Thoracic aorta (tissue), 2 donors: Measurements from ENCODE around the gene GLA. TPM values are rescaled to one million over a fixed set of nuclear protein-coding genes. Genes with fewer than 3 reads are reported as not detected.

Experiments used
- ATAC-seq: fragments of 150-250 bp; one replicate; pipeline ENCODE4 v1.8.0; 2017; ENCODE audit warnings: low read depth; ENCODE audit not compliant: insufficient number of reproducible peaks, low FRiP score
- DNase-seq: peaks from one replicate; pipeline ENCODE4 v3.0.0-alpha.2; 2020; ENCODE audit warnings: low spot score
- H3K27ac ChIP-seq, 2 donors: fragments of 200-600 bp; sonication (generic); 1 replicate in 1 of 2; 2 replicates in 1 of 2; pipeline ENCODE4 v1.5.1; 2016; ENCODE audit warnings: mild to moderate bottlenecking in 2 of 2, moderate library complexity in 2 of 2
- H3K27me3 ChIP-seq: fragments of 200-600 bp; sonication (generic); replicated peaks from 2 replicates; pipeline ENCODE4 v1.6.0; 2016; ENCODE audit warnings: mild to moderate bottlenecking; ENCODE audit not compliant: insufficient read depth
- H3K36me3 ChIP-seq: fragments of 200-600 bp; sonication (generic); one replicate; pipeline ENCODE4 v1.5.1; 2016
- H3K4me1 ChIP-seq, 2 donors: fragments of 200-600 bp; sonication (generic); 1 replicate in 1 of 2; 2 replicates in 1 of 2; pipeline versions ENCODE4 v1.5.1 to v1.6.0; 2016; ENCODE audit warnings: low read depth in 2 of 2, mild to moderate bottlenecking in 1 of 2; ENCODE audit not compliant: control insufficient read depth in 1 of 2
- H3K4me3 ChIP-seq: fragments of 200-600 bp; sonication (generic); 2 replicates; pipeline ENCODE4 v1.5.1; 2016; ENCODE audit warnings: mild to moderate bottlenecking
- H3K9me3 ChIP-seq: fragments of 200-600 bp; sonication (generic); 2 replicates; pipeline ENCODE4 v1.5.1; 2016
- total RNA-seq, 2 donors: library from RNA; depleted of rRNA; stranded (reverse); fragments of >200 nt; gene quantifications; one replicate each; pipeline versions ENCODE4 v1.1.0 to v1.2.3, GENCODE V29; 2016
- TF ChIP-seq, protein P1 (sequence below): fragments of 200-600 bp; sonication (generic); IDR thresholded peaks from one replicate; pipeline ENCODE4 v1.5.1; 2019; ENCODE audit warnings: antibody characterized with exemption

Gene GLA
- total RNA-seq, 2 donors from 2014 or later: 17.6 to 23.2 TPM

DNA sequence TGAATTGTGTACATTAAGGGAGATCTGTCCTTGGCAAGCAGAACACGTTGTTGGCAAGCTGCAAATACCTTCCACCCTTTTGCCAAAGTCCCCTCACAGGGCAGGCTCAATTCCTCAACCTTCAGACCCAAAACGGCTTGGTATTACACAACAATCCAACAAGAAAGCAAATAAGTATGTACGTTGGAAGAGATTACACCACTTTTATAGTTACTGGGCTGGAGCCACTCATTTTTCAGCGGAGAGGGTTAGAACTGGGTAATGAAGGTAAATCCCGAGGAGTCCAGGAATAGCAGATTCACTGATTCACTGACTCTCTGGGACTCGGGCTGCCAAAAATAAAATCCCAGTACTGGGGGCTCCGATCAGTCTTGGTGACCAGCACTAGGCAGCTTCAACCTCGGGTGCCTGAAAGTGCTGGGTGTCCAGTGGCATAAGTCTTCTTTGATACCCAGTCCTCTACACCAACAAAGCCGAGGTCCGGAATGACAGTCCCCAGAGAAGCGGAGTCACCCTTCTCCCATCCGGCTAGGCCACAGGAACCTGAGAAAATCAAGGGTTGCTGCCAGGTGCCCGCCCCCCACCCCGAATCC, 59.8 kb downstream of the GLA start:
- no peaks in the 10 kb centered on the region for H3K27me3 ChIP-seq
- DNase-seq (no peak), ATAC-seq (no peak)
- no peaks in the 10 kb centered on the region for H3K9me3 ChIP-seq
- TF ChIP-seq, protein P1, sequence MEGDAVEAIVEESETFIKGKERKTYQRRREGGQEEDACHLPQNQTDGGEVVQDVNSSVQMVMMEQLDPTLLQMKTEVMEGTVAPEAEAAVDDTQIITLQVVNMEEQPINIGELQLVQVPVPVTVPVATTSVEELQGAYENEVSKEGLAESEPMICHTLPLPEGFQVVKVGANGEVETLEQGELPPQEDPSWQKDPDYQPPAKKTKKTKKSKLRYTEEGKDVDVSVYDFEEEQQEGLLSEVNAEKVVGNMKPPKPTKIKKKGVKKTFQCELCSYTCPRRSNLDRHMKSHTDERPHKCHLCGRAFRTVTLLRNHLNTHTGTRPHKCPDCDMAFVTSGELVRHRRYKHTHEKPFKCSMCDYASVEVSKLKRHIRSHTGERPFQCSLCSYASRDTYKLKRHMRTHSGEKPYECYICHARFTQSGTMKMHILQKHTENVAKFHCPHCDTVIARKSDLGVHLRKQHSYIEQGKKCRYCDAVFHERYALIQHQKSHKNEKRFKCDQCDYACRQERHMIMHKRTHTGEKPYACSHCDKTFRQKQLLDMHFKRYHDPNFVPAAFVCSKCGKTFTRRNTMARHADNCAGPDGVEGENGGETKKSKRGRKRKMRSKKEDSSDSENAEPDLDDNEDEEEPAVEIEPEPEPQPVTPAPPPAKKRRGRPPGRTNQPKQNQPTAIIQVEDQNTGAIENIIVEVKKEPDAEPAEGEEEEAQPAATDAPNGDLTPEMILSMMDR: no peak
- H3K36me3 ChIP-seq: no peaks in the 10 kb centered on the region
- peaks cover 0 to 10% of the 10 kb centered on the region in 2 donors for H3K4me1 ChIP-seq
- H3K4me3 ChIP-seq: peak overlapping the region; percentile 87
- H3K27ac ChIP-seq: peak overlapping the region; percentile 43 to 89

Other genes with a start within 250 kb of the GLA start
- gene DRP2, start 188.1 kb downstream of the GLA start, total RNA-seq: under 1 TPM; 0.14 to 0.99 TPM
- not detected for gene TAF7L, start 116.6 kb downstream of the GLA start, total RNA-seq
- 10 to 100 TPM in 1 of 2 donors, 1 to 10 TPM in 1; 1.2 to 17.1 TPM for gene TIMM8A, start 59.2 kb downstream of the GLA start, total RNA-seq
- 1 to 10 TPM; 7.7 to 9.5 TPM for gene BTK, start 21.7 kb downstream of the GLA start, total RNA-seq
- gene RPL36A, start 16.9 kb downstream of the GLA start, total RNA-seq: 1,000 to 10,000 TPM in 1 of 2 donors, 100 to 1,000 TPM in 1; 353 to 1,578 TPM
- gene HNRNPH2, start 297 bp upstream of the GLA start, total RNA-seq: 10 to 100 TPM; 24.9 to 45.6 TPM
- 10 to 100 TPM; 13.4 to 19.3 TPM for gene ARMCX4, start 77.5 kb upstream of the GLA start, total RNA-seq
- 10 to 100 TPM; 29.1 to 30.1 TPM for gene ARMCX1, start 142.6 kb upstream of the GLA start, total RNA-seq
- 10 to 100 TPM in 1 of 2 donors, 1 to 10 TPM in 1; 3.9 to 32.5 TPM for gene ARMCX6, start 210.1 kb upstream of the GLA start, total RNA-seq
- gene ARMCX3, start 215.2 kb upstream of the GLA start, total RNA-seq: 10 to 100 TPM; 41.4 to 51.0 TPM